ENCODE measurements around the gene RPL37A. TPM values are rescaled to one million over a fixed set of nuclear protein-coding genes. Genes with fewer than 3 reads are reported as not detected.
A peak's percentile ranks its signal among the peaks of the same experiment; 100 is the strongest.

The RPL37A gene
- total RNA-seq (2014; rRNA removed; shearing (Covaris generic)) = 4,028 and 4,913 TPM in 2 replicates

DNA sequence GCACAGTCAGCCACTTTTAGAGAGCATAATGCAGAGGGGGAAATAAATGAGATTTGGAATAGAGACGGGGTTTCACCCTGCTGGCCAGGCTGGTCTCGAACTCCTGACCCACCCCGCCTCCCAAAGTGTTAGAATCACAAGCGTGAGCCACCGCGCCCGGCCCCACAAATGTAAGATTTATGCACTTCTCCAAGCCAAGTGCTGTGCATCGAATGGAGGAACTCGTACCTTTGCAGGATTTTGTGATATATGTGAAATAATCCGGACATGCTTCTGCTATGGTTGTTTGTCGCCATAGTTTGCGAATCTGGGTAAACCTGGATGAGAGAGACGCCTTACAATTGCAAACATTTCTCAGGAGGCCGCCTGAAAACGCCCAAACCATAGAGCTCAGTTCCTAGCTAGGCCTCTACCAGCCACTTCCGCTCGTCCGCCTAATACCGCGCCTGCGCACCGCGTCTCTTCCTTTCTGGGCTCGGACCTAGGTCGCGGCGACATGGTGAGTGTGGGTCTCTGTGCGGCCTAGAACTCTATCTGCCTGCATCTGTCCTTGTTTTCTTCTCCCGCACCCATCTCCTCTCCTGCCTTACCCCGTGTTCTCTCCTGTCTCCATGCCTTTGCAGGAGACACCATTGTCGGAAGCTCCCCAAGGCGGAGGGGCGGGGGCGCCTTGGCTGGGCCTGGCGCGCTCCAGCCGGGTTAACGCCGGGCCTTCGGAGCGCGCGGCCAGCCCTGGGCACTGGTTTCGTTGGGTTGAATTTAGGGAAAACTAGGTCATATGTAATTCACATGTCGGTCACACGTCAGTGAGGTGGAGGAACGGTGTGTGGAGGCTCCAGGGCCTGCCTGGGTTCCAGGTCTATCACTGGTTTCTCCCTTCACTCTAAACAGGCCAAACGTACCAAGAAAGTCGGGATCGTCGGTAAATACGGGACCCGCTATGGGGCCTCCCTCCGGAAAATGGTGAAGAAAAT, at the start of gene RPL37A:
Gene RPL37A (plus strand): TSS at position 466 of the 974 bp plus-strand sequence. CDS start 31 bp downstream, at position 497.
- peak within 1 kb of the TSS; percentile 87 for H3K27ac ChIP-seq
- no peaks in the 10 kb centered on the region for H3K9me3 ChIP-seq (replicated peaks)
- H3K4me1 ChIP-seq = peaks cover 3% of the 10 kb centered on the region; the same call in 1 of the 2 replicates
- peak; percentile 95 to 98 for DNase-seq
- H3K27me3 ChIP-seq = no peaks in the 10 kb centered on the region
- peak within 1 kb of the TSS; percentile 86 for H3K4me3 ChIP-seq
- H3K36me3 ChIP-seq = peaks cover 47% of the 10 kb centered on the region

DNA sequence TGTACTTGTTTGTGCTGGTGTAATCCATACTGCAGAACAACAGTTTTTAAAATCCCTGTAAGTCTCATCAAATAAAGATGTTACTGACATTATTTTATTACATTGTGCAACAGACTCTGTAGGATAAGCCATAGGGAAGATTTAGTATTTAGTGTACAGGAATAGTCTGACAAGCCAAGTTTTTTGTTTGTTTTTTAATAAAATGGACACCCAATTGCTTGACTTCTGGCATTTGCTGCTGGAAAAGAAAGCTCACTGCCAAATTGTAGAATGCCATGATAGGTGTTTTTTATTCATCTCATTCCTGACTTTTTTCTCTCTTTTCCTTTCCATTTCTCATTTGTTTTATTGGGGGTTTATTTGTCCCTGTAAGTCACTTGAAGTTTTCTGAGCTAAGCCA, 48.3 kb upstream of the RPL37A start:
- H3K27ac ChIP-seq = no peak overlapping the region
- H3K9me3 ChIP-seq (replicated peaks) = no peaks in the 10 kb centered on the region
- H3K4me3 ChIP-seq = no peak overlapping the region
- no peaks in the 10 kb centered on the region for H3K27me3 ChIP-seq
- DNase-seq = no peak
- peaks cover 2% of the 10 kb centered on the region; the same call in 1 of the 2 replicates for H3K4me1 ChIP-seq
- peaks cover 45% of the 10 kb centered on the region for H3K36me3 ChIP-seq

DNA sequence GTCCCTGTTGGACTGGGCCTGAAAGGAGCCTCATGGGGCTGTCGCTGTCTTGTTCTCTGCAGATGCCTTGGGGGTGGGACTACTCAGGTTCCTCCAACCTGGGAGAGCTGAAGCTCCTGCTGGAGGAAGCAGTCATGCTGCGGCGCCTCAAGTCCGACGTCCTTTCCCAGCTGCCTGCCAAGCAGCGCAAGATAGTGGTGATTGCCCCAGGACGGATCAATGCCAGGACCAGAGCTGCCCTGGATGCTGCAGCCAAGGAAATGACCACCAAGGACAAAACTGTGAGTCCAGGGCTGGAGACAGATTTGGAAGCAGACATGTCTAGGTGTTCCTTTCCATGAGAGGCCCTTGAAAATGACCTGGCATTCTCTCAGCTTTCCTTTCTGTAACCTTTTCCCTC, 47.9 kb upstream of the RPL37A start:
- H3K9me3 ChIP-seq (replicated peaks) = no peaks in the 10 kb centered on the region
- no peaks in the 10 kb centered on the region for H3K4me1 ChIP-seq
- no peaks in the 10 kb centered on the region for H3K27me3 ChIP-seq
- no peak overlapping the region for H3K27ac ChIP-seq
- peaks cover 45% of the 10 kb centered on the region for H3K36me3 ChIP-seq
- no peak for DNase-seq
- no peak overlapping the region for H3K4me3 ChIP-seq

DNA sequence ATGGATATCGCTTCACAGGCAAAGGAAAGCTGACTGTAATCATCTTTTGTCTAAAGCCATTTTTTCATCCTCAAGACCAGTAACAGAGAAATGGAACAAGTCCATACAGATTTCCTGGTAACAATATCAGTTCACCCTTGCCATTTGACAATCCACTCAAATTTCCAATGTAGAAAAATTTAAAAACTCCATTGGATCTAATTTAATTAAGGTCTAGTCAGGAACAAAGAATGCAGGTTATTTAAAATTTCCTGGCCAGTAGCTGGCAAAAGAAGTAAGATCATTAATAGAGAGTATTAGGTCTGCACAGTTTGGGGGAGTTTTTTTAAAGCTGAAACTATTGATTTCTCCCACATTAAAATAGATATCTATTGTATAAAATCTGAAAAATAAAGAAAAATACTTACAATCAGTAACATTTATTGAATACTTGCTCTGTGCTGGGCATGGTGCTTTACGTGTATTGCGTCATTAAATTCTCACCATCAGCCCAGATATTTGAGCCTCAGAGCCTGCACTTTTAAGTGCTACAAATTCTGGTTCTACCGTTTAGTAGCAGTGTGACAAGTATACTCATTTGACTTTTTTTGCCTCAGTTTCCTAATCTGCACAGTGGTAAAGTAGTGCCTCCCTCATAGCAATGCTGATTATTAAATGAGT, 44.6 kb upstream of the RPL37A start:
- Histone ChIP-seq H3K36me3 (peaks cover 29% of the 10 kb centered on the region), H3K27ac (no peak overlapping the region)
- DNase-seq = no peak

DNA sequence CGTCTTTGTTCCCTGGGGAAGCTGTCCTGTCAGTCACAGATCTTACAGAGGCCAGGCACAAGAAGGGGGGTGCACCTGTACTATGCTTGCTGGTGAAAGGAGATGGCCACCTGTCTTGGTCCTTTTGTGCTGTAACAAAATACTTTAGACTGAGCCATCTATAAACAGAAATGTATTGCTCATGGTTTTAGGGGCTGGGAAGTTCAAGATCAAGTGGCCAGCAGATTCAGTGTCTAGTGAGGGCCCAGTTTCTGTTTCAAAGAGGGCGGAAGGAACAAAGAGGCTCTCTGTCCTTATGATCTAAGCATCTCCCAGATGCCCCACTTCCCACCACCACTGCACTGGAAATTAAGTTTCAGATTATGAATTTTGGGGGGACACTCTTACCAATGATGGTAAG, 35.5 kb upstream of the RPL37A start:
- no peaks in the 10 kb centered on the region for H3K36me3 ChIP-seq
- H3K4me1 ChIP-seq = 0 out of 2 replicates have a peak, but pooled peaks cover 2% of the 10 kb centered on the region
- DNase-seq = peak in 1 of 2 experiments; percentile 15
- H3K4me3 ChIP-seq = no peak overlapping the region
- H3K27me3 ChIP-seq = no peaks in the 10 kb centered on the region
- no peak overlapping the region for H3K27ac ChIP-seq
- no peaks in the 10 kb centered on the region for H3K9me3 ChIP-seq (replicated peaks)

More for the DNA sequence above, 44.6 kb upstream of the RPL37A start:
- Histone ChIP-seq H3K9me3 (replicated peaks) (no peaks in the 10 kb centered on the region), H3K4me1 (no peaks in the 10 kb centered on the region), H3K4me3 (no peak overlapping the region), H3K27me3 (no peaks in the 10 kb centered on the region)

DNA sequence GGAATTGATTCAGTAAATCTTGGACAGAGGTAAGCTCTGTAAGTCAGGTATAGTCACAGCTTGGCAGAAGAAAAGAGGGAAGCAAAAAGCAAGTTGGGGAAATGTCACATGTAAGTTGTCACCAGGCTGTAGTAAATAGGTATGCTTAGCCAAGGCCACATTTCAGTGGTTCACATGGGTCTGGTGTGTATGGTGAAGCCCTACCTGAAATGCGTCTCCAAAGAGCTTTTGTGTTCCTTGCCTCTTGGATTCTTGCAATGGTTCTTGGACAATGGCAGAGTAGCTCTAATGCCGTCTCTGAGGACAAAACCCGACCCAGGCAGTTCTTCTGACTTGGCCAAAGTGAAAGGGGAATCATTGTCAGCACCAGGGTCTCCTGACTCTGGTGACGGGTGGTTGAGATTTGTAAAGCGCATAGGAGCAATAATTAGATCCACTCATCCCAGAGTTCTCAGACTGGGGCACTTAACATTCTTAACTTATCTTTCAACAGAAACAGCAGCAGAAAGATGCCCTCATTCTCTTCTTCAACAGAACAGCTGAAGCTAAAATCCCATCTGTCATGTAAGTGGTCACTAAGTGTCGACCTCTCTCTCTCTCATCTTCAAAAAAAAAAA, 34.4 kb upstream of the RPL37A start:
- Histone ChIP-seq H3K36me3 (no peaks in the 10 kb centered on the region), H3K27ac (no peak overlapping the region), H3K9me3 (replicated peaks) (no peaks in the 10 kb centered on the region), H3K4me1 (0 out of 2 replicates have a peak, but pooled peaks cover 2% of the 10 kb centered on the region), H3K27me3 (no peaks in the 10 kb centered on the region), H3K4me3 (no peak overlapping the region)
- no peak for DNase-seq

DNA sequence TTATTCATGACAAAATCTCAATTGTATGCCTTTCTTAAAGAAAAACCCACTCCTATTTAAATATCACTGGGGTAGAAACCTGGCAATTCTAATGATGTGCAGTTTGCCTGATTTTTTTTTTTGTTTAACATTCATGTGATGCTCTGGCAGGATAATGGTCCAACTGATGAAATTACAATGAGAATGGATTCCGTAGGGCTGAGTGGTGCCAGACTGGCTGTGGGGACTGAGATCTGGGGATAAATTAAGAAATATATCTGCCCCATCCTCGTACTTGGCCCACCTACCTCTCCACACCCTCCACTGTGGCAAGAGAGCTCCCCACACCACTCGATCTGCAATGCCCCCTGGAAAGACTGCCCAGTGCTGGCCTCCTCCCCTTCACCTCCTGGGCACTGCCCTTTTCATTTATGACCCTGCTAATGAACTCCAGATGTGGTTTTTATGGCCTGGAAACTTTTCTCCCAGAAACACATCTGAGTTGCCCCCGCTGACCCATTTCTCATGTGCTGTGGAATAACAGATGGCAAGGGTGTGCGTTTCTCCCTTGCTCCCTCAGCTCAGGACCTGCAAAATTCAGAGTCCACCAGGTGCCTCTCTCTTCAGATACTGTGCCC, 33.0 kb upstream of the RPL37A start:
- no peak overlapping the region for H3K27ac ChIP-seq
- H3K27me3 ChIP-seq = no peaks in the 10 kb centered on the region
- DNase-seq = no peak

DNA sequence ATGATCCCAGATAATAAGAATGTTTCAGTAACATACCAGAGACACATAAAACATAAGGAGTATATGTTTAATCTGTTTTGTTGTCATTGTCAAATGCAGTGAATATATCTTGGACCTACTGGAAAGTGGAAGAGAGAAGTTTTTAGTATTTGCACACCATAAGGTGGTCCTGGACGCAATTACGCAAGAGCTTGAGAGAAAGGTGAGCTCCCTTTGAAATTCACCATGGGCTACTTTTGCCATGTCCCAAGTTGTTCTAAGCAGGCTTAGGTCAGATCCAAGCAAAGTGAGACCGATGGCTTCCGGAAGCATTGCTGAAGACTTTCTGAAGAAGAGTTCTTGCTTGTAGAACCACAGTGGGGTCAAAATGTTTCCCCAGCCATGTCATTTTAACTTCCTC, 30.8 kb upstream of the RPL37A start:
- Histone ChIP-seq H3K27ac (no peak overlapping the region), H3K9me3 (replicated peaks) (no peaks in the 10 kb centered on the region)
- DNase-seq = no peak

More for the DNA sequence above, 33.0 kb upstream of the RPL37A start:
- no peak overlapping the region for H3K4me3 ChIP-seq
- no peaks in the 10 kb centered on the region for H3K4me1 ChIP-seq
- H3K9me3 ChIP-seq (replicated peaks) = no peaks in the 10 kb centered on the region
- 0 out of 2 replicates have a peak, but pooled peaks cover 4% of the 10 kb centered on the region for H3K36me3 ChIP-seq

DNA sequence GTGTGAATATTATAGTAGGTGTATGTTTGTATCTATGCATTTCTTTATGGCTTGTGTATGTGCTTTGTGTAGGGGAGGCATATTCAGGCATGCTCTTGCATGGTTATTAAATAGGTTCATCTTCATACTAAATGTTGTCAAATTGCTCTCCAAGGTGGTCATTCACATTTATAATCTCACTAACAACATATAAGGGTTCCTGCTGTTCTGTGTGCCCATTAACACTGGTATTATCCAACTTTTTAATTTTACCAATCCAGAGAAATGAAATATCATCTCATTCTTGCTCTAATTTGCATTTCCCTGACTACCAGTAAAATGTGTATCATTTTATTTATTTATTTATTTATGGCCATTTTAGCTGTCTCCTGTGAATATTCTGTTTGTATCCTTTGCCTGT, 29.0 kb upstream of the RPL37A start:
- Histone ChIP-seq H3K4me3 (no peak overlapping the region), H3K36me3 (0 out of 2 replicates have a peak, but pooled peaks cover 4% of the 10 kb centered on the region), H3K27me3 (no peaks in the 10 kb centered on the region), H3K9me3 (replicated peaks) (no peaks in the 10 kb centered on the region), H3K4me1 (no peaks in the 10 kb centered on the region), H3K27ac (no peak overlapping the region)
- DNase-seq = no peak

More for the DNA sequence above, 30.8 kb upstream of the RPL37A start:
- Histone ChIP-seq H3K27me3 (no peaks in the 10 kb centered on the region), H3K36me3 (0 out of 2 replicates have a peak, but pooled peaks cover 4% of the 10 kb centered on the region), H3K4me1 (no peaks in the 10 kb centered on the region), H3K4me3 (no peak overlapping the region)

DNA sequence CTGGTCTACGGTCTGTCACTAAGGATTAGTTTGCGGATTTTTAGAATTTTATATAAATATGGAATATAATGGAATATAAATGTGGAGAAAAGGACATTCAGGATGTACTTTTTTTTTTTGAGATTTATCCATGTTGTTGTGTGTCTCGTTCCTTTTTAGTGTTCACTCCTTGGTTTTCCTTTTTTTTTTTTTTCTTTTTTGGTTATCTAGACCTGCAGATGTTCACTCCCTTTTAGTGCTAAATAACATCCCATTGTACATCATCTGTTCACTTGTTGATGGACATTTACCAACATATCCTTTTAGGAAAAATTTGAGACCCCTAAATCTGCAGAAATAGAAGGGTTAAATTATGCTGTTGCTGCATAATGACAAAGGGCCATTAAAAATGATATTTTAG, 25.5 kb upstream of the RPL37A start:
- H3K9me3 ChIP-seq (replicated peaks) = no peaks in the 10 kb centered on the region
- H3K27me3 ChIP-seq = no peaks in the 10 kb centered on the region
- no peak overlapping the region for H3K27ac ChIP-seq
- DNase-seq = no peak
- H3K36me3 ChIP-seq = 0 out of 2 replicates have a peak, but pooled peaks cover 4% of the 10 kb centered on the region
- no peak overlapping the region for H3K4me3 ChIP-seq
- no peaks in the 10 kb centered on the region; the same call in 1 of the 2 replicates for H3K4me1 ChIP-seq

DNA sequence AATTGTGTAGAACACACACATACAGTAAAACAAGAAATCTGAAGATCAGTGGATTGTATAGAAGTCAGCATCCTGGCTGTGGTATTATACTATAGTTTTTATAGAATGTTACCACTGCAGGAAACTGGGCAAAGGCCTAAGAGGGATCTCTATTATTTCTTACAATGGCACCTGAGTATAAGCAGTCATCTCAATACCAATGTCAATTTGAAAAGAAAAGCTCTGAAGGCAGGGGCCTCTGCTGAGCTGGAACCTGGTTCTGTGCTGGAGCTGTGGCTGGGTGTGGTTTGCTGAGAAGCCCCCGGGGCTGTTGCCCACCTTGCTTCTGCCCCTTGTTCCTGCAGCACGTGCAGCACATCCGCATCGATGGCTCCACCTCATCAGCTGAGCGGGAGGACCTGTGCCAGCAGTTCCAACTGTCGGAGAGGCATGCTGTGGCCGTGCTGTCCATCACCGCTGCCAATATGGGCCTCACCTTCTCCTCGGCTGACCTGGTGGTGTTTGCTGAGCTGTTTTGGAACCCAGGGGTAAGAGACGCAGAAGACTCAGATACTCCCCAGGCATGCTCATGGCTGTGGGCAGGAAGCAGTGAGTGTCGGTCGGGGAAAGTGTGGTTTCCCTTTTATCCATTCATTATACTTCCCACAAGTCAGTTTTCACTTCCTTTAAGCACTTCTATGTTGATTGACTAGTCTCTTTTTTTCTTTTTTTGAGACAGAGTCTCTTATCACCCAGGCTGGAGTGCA, 23.5 kb upstream of the RPL37A start:
- H3K9me3 ChIP-seq (replicated peaks) = no peaks in the 10 kb centered on the region
- no peak overlapping the region for H3K4me3 ChIP-seq
- H3K27me3 ChIP-seq = no peaks in the 10 kb centered on the region
- DNase-seq = no peak
- H3K4me1 ChIP-seq = peaks cover 4% of the 10 kb centered on the region
- no peak overlapping the region for H3K27ac ChIP-seq
- H3K36me3 ChIP-seq = no peaks in the 10 kb centered on the region

DNA sequence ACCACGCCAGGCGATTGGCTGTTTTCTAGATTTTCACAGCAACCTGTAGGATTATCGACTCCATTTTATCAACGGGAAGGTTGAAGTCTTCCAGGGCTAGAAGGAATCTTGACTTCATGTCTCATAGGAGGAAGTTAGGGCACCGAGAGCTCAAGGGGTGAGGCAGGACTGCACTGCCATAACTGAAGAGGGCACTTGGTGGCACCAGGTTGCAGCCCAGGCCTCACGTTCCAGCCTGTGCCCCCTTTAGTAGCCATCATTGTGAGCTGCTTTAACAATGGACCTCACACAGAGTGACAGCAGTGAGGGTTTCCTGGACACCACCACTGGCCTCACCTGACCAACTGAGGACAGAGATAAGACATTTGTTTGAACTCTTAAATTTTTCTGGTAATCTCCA, 22.9 kb upstream of the RPL37A start:
- Histone ChIP-seq H3K36me3 (no peaks in the 10 kb centered on the region; the same call in 1 of the 2 replicates), H3K27me3 (no peaks in the 10 kb centered on the region), H3K4me1 (peaks cover 4% of the 10 kb centered on the region), H3K27ac (no peak overlapping the region), H3K4me3 (no peak overlapping the region), H3K9me3 (replicated peaks) (no peaks in the 10 kb centered on the region)
- DNase-seq = no peak

DNA sequence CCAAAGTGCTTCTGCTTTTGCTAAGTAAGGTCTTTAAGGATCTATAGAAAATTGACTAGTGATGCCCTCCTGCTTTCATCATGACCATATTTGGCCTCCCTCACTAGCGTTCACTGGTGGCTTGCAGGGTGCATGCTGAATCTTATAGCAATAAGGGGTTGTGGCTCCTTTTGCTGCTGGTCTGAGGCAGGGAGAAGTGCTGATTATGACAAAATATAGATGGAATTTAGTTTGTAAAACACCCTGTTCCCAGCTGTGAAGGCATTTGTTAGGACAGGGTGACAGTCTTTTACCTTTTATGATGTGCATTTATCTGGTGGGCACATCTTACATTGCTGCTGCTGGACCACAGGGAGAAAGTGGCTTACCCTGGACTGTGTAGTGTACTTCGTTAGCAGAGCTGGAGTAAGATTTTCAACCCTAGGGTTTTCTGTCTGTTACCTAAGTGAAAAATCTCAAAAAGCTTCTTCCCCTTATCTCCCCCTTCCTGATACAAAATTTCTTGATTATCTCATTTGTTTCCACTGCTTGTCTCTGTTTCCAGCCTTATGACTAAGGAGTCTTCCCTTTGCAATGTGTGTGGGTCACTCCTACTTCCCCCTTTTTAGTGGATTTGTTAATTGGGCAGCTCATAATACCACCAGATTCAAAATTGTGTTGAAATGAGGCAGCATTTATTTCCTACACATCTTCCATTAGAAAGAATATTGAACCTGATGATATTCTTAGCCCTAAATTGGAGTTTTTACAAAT, 21.2 kb upstream of the RPL37A start:
- peak overlapping the region; percentile 18; the same call in 1 of the 2 replicates for H3K27ac ChIP-seq
- no peak overlapping the region for H3K4me3 ChIP-seq
- H3K4me1 ChIP-seq = peaks cover 4% of the 10 kb centered on the region
- H3K9me3 ChIP-seq (replicated peaks) = no peaks in the 10 kb centered on the region
- no peak for DNase-seq
- no peaks in the 10 kb centered on the region; the same call in 1 of the 2 replicates for H3K36me3 ChIP-seq
- no peaks in the 10 kb centered on the region for H3K27me3 ChIP-seq

Measured in SJCRH30 (cell line).